GM21367 (cell line): ENCODE measurements around the gene SNX12.
"Not testable (repeated sequence)": the region's sequence is repeated elsewhere in the genome, so short reads cannot be mapped to it uniquely, and the experiment has no call there.

Experiments
- ATAC-seq: cut with Tn5 transposase; IDR thresholded peaks from one replicate; pipeline ENCODE4 v1.9.1; 2021; ENCODE audit not compliant: unreplicated experiment

The SNX12 gene

GRCh38 chrX:71095033-71095432 lies 26.9 kb upstream of the SNX12 start:
- no peak for ATAC-seq

- no peak for ATAC-seq
Measured at GRCh38 chrX:71091263-71091662, 23.1 kb upstream of the SNX12 start.

- ATAC-seq: no peak
Measured at GRCh38 chrX:71085900-71086299, 17.8 kb upstream of the SNX12 start.

GRCh38 chrX:71082822-71083221 lies 14.7 kb upstream of the SNX12 start:
- ATAC-seq: no peak

GRCh38 chrX:71082124-71082647 lies 14.1 kb upstream of the SNX12 start:
- ATAC-seq: no peak

- no peak for ATAC-seq
Measured at GRCh38 chrX:71081330-71082123, 13.4 kb upstream of the SNX12 start.

- no peak for ATAC-seq
Measured at GRCh38 chrX:71070531-71070930, 2.4 kb upstream of the SNX12 start.

- ATAC-seq: no peak
Measured at GRCh38 chrX:71067712-71068043, 456 bp downstream of the SNX12 start.

GRCh38 chrX:71067089-71067488 lies 1.0 kb downstream of the SNX12 start:
- ATAC-seq: no peak

- ATAC-seq: no peak
Measured at GRCh38 chrX:71060127-71060526, 8.0 kb downstream of the SNX12 start.

GRCh38 chrX:71057848-71058530 lies 10.1 kb downstream of the SNX12 start:
- ATAC-seq: no peak

- ATAC-seq: no peak
Measured at GRCh38 chrX:71056867-71057266, 11.3 kb downstream of the SNX12 start.

- ATAC-seq: no peak
Measured at GRCh38 chrX:71053217-71053621, 14.9 kb downstream of the SNX12 start.

- ATAC-seq: no peak
Measured at GRCh38 chrX:71052721-71053120, 15.4 kb downstream of the SNX12 start.

- not testable (repeated sequence) for ATAC-seq
Measured at GRCh38 chrX:71047891-71048290, 20.2 kb downstream of the SNX12 start.

- ATAC-seq: no peak
Measured at GRCh38 chrX:71017396-71017939, 50.7 kb downstream of the SNX12 start.
